Fibroblast of skin of right quadriceps (primary cell): Measurements from ENCODE around the gene ST8SIA6.
"Not testable (repeated sequence)": the region's sequence is repeated elsewhere in the genome, so short reads cannot be mapped to it uniquely, and the experiment has no call there.

Source experiments
- DNase-seq: peaks from one replicate; pipeline ENCODE4 v3.0.0-alpha.2; 2013

Gene ST8SIA6

GRCh38 chr10:17425584-17426262, 28.7 kb downstream of the ST8SIA6 start:
- DNase-seq: no peak

DNA sequence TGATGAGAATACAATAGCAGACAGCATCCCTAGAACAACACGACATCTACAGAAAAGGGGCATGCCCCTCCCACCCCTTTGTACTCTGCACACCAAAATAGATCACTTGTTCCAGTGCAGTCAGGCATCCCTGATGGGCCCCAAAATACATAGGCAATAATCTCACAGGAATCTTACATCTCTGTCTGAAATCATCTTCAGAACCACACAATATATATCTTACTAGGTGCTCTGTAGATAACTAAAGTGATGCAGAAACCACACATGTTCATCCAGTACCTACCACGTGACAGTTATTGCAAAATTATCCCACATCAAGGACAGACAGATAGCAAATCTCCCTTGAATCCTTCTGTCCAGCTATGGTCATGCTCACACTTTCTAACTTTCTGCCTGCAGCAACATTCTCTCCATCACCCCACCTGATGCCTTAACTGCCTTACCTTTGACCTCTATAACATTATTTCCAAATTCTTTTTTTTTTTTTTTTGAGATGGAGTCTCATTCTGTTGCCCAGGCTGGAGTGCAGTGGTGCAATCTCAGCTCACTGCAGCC, 30.7 kb downstream of the ST8SIA6 start:
- no peak for DNase-seq

DNA sequence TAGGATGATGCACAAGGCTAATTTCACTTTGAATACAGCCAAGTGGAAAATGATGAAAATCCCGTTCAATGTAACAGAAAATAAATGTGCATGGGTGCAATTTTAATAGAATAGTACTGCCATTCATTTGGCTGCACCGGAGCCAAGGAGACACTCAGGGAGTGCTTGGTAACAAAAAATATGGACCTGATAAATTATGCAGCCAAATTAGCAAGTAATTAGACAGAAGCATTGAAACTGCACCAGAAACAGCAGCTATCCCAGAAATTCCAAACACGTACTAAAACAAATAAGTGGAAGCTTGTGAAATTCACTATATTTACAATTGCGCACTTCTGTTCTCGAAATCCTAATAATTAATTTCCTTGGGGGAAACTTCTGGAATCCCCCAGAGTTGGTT, 31.5 kb downstream of the ST8SIA6 start:
- DNase-seq: no peak

GRCh38 chr10:17418249-17418648, 36.1 kb downstream of the ST8SIA6 start:
- no peak for DNase-seq

DNA sequence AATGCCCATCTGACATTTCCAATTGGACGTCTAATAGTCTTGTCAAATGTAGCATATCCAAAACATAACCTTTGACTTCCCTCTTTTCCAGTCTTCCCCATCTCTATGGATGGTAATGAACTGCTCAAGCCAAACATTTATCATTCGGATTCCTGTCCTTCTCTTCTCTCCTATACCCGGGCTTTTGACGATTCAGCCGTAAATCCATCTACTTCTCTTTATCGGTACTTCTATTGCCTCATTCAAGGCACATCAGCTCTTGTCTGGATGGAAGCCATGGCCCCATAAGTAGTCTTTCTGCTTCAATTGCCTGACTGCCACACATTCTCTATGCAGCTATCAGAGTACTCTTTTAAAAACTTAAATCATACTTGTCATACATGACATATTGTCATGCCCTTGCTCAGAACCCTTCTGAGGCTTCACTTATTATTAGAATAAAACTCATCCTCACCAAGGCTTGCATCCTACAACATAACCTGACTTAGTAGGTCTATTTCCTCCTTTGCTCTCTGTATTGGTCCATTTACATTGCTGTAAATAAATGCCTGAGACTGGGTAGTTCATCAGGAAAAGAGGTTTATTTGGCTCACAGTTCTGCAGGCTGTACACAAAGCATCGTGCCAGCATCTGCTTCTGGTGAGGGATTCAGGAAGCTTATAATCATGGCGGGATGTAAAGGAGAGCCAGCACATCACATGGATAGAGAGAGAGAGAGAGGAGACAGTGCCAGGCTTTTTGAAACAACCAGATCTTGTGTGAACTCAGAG, 37.8 kb downstream of the ST8SIA6 start:
- DNase-seq: no peak

DNA sequence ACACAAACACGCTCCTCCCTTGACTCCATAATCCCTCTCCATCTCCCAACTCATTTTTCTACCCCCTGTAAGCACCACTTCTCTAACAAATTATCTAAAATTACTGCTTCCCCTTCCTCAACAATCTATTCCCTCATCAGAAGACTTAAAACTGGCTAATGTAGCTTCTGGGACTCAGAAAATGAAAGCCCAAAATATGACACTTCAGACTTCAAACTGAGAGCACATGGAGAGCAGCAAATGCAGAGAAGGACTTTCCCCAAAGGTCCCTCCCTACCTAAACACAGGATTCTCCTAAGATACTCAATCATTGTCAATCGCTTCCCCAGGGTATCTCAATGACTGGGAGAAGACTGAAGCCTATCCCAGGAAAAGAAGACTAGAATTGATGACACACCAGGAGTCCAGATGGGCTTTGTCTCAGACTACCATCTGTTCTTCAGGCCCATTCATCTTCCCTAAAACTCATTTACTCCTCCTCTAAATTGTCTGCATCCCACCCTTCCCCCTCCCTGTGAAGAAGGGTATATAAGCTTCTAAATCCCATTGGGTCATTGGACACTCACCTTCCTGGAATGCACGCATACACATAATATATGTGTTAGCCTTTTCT, 39.2 kb downstream of the ST8SIA6 start:
- peak; percentile 14 for DNase-seq

- no peak for DNase-seq
Observed at GRCh38 chr10:17414484-17414883, 39.9 kb downstream of the ST8SIA6 start.

DNA sequence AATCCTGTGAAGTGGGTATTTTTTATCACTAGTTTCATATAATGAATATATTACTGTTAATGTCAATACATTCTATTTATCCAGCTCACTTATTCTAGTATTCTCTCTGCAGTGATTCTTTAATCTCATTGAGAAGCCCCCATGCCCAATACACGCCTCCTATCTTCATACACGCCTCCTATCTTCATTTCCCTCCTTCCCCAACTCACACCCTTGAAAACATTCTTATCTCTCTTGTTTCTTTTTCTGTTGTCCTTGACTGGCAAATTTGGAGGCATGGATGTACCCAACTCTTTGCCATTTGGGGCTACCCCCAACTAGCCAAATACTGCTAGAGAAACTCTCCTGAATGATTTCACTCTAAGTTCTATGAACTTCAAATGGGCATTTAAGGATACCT, 40.5 kb downstream of the ST8SIA6 start:
- no peak for DNase-seq

DNA sequence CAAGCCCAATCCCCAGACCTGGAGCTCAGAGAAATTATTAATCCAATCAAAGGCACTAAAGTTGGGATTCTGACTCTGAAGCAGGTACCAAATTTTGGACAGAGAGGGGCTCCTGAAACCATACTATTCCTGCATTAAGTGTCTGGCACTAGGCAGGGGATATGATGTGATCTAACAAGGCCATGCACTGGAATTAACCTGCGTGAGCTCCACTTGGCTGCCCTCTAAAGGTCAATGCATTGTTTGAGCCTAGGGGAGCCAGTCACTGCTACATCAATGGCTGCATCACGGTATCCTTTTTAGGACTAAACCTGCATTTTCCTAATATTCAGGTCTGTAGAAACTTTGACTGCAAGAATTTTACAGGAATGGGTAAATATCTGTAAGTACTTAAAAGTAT, 42.1 kb downstream of the ST8SIA6 start:
- DNase-seq: no peak

GRCh38 chr10:17410907-17411306, 43.5 kb downstream of the ST8SIA6 start:
- DNase-seq: no peak

- DNase-seq: no peak
Observed at GRCh38 chr10:17409170-17409733, 45.1 kb downstream of the ST8SIA6 start.

GRCh38 chr10:17407047-17407446, 47.3 kb downstream of the ST8SIA6 start:
- DNase-seq: no peak

DNA sequence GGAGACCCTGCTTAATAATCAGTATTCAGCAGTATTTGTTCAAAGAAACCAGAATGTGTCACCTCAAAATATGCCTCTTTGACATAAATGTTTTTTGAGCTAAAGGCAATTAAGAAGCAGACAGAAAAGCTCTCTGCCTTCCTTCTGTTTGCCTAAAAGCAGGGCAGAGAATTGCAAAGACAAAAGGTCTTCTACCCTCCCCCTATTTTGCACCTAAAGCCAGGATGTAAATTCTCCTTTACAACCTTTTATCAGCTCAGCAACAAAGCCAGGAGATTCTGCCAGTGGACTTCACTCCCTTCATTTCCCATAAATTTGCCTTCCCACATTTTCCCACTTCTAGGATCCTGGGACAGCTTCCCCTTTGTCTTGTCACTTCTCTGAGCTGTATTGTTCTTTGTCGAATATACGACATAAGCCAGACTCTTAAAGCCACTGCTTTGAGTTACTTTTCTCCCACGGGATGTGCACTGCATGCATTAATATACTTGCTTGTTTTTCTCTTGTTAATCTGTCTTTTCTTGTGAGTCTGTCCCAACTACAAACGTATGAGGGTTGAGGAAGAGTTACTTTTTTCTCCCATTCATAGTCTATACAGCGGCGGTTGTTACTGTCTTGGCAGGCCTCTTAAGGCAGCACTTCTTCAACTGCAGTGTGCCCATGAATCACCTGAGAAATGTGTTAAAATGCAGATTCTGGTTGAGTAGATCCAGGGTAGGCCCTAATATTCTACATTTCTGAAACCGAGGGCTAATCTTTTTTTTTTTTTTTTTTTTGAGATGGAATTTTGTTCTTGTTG, 48.2 kb downstream of the ST8SIA6 start:
- no peak for DNase-seq

DNA sequence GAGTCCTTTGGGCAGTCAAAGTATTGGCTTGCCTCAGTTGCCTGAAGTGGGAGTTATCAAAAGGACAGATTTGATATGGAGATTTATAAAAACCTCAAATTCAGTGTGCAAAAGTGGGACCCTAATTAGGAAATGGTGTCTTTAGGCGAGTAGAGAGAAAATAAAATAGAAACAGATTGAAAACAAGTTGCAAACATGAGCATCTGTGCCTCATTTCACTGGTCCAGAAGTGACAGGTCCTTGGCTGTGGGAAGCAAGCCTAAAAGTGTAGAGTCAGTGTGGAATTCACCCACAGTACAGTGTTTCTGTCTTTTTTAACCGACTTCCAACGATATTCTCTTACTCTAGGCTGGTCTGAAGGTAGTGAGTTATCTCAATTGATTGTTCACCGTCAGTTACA, 51.2 kb downstream of the ST8SIA6 start:
- no peak for DNase-seq

DNA sequence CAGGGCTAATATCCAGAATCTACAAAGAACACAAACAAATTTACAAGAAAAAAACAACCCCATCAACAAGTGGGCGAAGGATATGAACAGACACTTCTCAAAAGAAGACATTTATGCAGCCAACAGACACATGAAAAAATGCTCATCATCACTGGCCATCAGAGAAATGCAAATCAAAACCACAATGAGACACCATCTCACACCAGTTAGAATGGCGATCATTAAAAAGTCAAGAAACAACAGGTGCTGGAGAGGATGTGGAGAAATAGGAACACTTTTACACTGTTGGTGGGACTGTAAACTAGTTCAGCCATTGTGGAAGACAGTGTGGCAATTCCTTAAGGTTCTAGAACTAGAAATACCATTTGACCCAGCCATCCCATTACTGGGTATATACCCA, 52.4 kb downstream of the ST8SIA6 start:
- not testable (repeated sequence) for DNase-seq

GRCh38 chr10:17396004-17396403, 58.4 kb downstream of the ST8SIA6 start:
- no peak for DNase-seq

- DNase-seq: no peak
Observed at GRCh38 chr10:17394854-17395253, 59.5 kb downstream of the ST8SIA6 start.

GRCh38 chr10:17387861-17388503, 66.4 kb downstream of the ST8SIA6 start:
- no peak for DNase-seq

- DNase-seq: no peak
Observed at GRCh38 chr10:17386616-17387075, 67.7 kb downstream of the ST8SIA6 start.

GRCh38 chr10:17386021-17386420, 68.4 kb downstream of the ST8SIA6 start:
- DNase-seq: no peak

- DNase-seq: no peak
Observed at GRCh38 chr10:17385066-17385465, 69.3 kb downstream of the ST8SIA6 start.
